GM04503 (cell line): ENCODE results near the gene KRTAP6-1.

Experiments used
- DNase-seq: peaks from one replicate; pipeline ENCODE4 v3.0.0-alpha.2; 2012; ENCODE audit warnings: low read depth

KRTAP6-1 gene

DNA sequence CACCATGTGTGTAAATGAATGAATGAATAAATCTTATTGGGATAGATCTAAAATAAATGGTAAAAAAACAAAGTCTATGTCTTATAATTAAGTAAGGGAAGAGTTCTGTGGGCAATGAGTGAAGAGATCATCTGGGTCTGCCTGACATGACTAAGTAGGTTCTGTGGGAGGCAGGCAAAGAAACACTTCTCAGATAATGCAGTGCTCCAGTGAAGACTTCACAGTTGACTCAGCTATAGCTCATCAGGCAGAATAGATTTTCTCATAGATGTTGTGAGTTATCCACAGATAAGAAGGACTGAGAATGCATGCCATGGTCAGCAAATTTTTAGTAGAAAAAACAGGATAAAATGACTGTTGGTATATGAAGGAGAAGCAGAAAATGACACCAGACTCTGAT lies 36.0 kb downstream of the KRTAP6-1 start:
- DNase-seq, result no peak

DNA sequence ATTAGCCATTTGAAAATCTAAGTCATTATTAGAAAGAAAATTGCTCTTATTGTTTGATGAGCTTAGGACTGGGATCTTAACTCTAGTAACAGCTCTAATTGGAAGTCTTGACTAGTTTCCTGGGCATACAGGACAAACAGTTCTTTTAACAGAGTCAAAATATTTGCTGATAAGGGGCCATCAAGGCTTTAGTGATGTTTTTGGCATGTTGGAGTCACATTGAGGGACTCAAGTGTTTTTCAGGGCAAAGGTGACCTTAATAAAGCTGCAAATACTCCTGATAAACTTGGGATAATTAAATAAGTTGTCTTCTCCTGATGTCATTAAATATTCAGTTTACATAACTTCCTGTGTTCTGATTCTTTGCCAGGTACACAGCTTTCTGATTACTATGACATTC lies 46.1 kb downstream of the KRTAP6-1 start:
- no peak for DNase-seq

DNA sequence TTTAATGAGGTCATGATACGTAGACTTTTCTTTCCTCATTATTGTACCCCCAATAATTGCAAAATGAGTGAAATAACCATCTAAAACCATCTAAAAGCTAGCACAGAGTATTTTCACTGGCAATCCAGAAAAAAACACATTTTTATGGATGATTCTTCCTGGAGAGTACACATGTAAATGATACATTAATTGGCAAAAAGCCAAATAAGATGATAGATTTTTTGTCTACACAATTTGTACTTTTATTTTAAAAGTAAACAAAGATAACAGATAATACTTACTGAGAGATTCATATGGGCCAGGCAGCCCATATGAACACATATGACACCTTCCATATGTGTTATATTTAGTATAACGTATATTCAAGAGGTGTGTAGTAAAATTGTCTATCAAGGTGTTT lies 50.1 kb downstream of the KRTAP6-1 start:
- DNase-seq, result no peak
